A673 (cell line): ENCODE measurements around the gene CLDN14. TPM values are rescaled to one million over a fixed set of nuclear protein-coding genes. Genes with fewer than 3 reads are reported as not detected.

Source experiments
- BruUV-seq: library from RNA; stranded (reverse); fragments of 400-500 nt; replicated peaks from 2 replicates; lab custom pipeline; 2021; lab: Mats Ljungman, UMichigan
- CTCF ChIA-PET: fragments of 300-600 bp; sonication (Branson Sonifier 250); formaldehyde crosslinking; loops from one replicate; lab custom pipeline; 2022; ENCODE audit warnings: antibody characterized with exemption; lab: Charles Lee
- POLR2A ChIA-PET: fragments of 300-600 bp; sonication (Branson Sonifier 250); formaldehyde crosslinking; loops from one replicate; lab custom pipeline; 2022; ENCODE audit warnings: antibody characterized with exemption; ENCODE audit not compliant: low non-redundant PET; lab: Charles Lee
- DNase-seq: peaks from one replicate; pipeline ENCODE4 v3.0.0-alpha.2; 2015; ENCODE audit warnings: low spot score
- H3K27ac ChIP-seq: fragments of 200-600 bp; sonication (generic); 2 replicates; pipeline ENCODE4 v1.5.1; 2016; ENCODE audit warnings: mixed run types, low read depth, mild to moderate bottlenecking, mixed read lengths, antibody characterized with exemption, low read length; ENCODE audit not compliant: poor library complexity, severe bottlenecking
- H3K27me3 ChIP-seq: fragments of 200-600 bp; sonication (generic); replicated peaks from 2 replicates; pipeline ENCODE4 v1.6.1; 2017; ENCODE audit warnings: mixed run types, low read depth, mild to moderate bottlenecking, mixed read lengths, antibody characterized with exemption, low read length; ENCODE audit not compliant: insufficient read depth, poor library complexity
- H3K36me3 ChIP-seq: fragments of 200-600 bp; sonication (generic); 2 replicates; pipeline ENCODE4 v1.6.1; 2016; ENCODE audit warnings: mixed run types, mild to moderate bottlenecking, mixed read lengths, antibody characterized with exemption, low read length; ENCODE audit not compliant: insufficient read depth, poor library complexity, severe bottlenecking
- H3K4me1 ChIP-seq: fragments of 200-600 bp; sonication (generic); 2 replicates; pipeline ENCODE4 v1.6.1; 2017; ENCODE audit warnings: mixed run types, mild to moderate bottlenecking, mixed read lengths, antibody characterized with exemption, low read length; ENCODE audit not compliant: insufficient read depth, poor library complexity, severe bottlenecking
- H3K4me3 ChIP-seq: fragments of 200-600 bp; sonication (generic); 2 replicates; pipeline ENCODE4 v1.5.1; 2016; ENCODE audit warnings: low read depth, mixed run types, mild to moderate bottlenecking, mixed read lengths, low read length; ENCODE audit not compliant: poor library complexity, severe bottlenecking
- H3K9me3 ChIP-seq: fragments of 200-600 bp; sonication (generic); 2 replicates; pipeline ENCODE4 v1.6.1; 2016; ENCODE audit warnings: mixed run types, low read depth, mild to moderate bottlenecking, mixed read lengths, antibody characterized with exemption, low read length; ENCODE audit not compliant: poor library complexity, severe bottlenecking
- EZH2 ChIP-seq: fragments of 200-600 bp; sonication (generic); IDR thresholded peaks from 2 replicates; pipeline ENCODE4 v1.6.1; 2017; ENCODE audit warnings: borderline replicate concordance, low read depth, mild to moderate bottlenecking, mixed read lengths, antibody characterized with exemption, low read length; ENCODE audit not compliant: poor library complexity, severe bottlenecking
- intact Hi-C: fragments of 100-400 bp; cut with micrococcal nuclease; formaldehyde crosslinking; loops from one replicate; pipeline ENCODE4 v1.10.0; 2022; ENCODE audit not compliant: unreplicated experiment
- total RNA-seq: library from RNA; stranded (reverse); gene quantifications from 2 replicates; pipeline ENCODE4 v1.2.3, GENCODE V29; 2021
- TF ChIP-seq, protein P1 (sequence below): fragments of 300-800, 200-600 bp; sonication (generic); conservative IDR thresholded peaks from 2 replicates; pipeline ENCODE4 v1.5.1; 2017; ENCODE audit warnings: low read depth, mild to moderate bottlenecking, antibody characterized with exemption, low read length, moderate library complexity, mixed read lengths

The CLDN14 gene
- total RNA-seq, 1 experiment from 2014 or later, result not detected

DNA sequence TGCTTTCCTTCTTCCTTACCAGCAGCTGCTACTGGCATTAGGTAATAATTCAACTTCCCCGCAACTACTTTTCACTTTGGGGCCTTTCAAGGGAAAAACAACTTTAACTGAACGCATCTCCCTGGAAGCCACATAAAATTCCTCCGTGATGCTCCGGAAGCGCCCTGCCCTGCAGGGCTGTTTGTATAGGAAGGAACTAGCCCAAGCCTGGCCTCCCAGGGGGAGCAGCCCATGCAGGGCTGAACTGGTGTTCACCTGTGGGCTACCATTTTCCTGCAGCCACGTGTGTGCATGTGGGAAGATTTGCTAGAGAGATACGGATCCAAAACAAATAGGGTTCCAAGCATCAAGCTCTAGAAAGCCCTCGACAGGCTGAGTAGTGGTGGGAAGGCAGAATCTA lies 14.4 kb downstream of the CLDN14 start:
- TF ChIP-seq EZH2, result no peak
- TF ChIP-seq, protein P1, sequence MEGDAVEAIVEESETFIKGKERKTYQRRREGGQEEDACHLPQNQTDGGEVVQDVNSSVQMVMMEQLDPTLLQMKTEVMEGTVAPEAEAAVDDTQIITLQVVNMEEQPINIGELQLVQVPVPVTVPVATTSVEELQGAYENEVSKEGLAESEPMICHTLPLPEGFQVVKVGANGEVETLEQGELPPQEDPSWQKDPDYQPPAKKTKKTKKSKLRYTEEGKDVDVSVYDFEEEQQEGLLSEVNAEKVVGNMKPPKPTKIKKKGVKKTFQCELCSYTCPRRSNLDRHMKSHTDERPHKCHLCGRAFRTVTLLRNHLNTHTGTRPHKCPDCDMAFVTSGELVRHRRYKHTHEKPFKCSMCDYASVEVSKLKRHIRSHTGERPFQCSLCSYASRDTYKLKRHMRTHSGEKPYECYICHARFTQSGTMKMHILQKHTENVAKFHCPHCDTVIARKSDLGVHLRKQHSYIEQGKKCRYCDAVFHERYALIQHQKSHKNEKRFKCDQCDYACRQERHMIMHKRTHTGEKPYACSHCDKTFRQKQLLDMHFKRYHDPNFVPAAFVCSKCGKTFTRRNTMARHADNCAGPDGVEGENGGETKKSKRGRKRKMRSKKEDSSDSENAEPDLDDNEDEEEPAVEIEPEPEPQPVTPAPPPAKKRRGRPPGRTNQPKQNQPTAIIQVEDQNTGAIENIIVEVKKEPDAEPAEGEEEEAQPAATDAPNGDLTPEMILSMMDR, result no peak
- POLR2A ChIA-PET, result no interaction called here
- no peak overlapping the region for H3K4me3 ChIP-seq
- no peak for DNase-seq
- H3K9me3 ChIP-seq, result no peaks in the 10 kb centered on the region
- no peaks in the 10 kb centered on the region for H3K27me3 ChIP-seq
- H3K36me3 ChIP-seq, result no peaks in the 10 kb centered on the region
- BruUV-seq, result no TSS peak
- peaks cover 5% of the 10 kb centered on the region for H3K4me1 ChIP-seq
- intact Hi-C loops, result no loop called here
- H3K27ac ChIP-seq, result no peak overlapping the region
- CTCF ChIA-PET, result no interaction called here

DNA sequence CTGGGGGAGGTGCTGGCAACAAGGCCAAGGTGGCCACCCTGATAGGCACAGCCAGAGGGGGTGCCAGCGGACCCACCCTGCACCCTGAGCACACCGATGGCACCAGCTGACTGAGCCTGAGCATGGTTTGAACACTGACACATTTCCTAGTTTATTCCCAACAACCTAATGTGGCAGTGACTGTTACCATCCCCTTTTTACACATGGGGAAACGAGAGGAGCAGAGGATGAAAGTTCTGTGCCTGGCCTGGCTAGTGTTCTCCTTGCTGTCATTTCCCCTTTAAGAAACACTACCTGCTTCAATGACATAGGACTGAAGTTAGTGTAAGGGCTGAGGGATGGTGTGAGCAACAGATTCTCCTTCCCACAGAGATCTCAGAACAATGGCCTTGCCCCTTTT lies 15.3 kb downstream of the CLDN14 start:
- Histone ChIP-seq H3K27me3 (no peaks in the 10 kb centered on the region), H3K27ac (no peak overlapping the region), H3K4me3 (no peak overlapping the region), H3K36me3 (no peaks in the 10 kb centered on the region), H3K9me3 (no peaks in the 10 kb centered on the region), H3K4me1 (no peaks in the 10 kb centered on the region)
- no peak for DNase-seq
- intact Hi-C loops, result no loop called here
- BruUV-seq, result no TSS peak
- POLR2A ChIA-PET, result no interaction called here
- CTCF ChIA-PET, result no interaction called here
- TF ChIP-seq, protein P1, result no peak
- no peak for TF ChIP-seq EZH2

DNA sequence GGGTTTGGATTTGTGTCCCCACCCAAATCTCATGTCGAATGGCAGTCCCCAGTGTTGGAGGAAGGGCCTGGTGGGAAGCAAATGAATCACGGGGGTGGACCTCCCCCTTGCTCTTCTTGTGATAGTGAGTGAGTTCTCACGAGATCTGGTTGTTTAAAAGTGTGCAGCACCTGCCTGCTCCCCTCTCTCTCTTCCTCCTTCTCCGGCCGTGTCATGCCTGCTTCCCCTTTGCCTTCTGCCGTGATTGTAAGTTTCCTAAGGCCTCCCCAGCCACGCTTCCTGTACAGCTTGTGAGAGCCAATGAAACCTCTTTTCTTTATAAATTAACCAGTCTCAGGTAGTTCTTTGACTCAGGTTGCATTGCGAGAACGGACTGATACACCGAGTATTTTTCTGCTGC lies 15.9 kb downstream of the CLDN14 start:
- no TSS peak for BruUV-seq
- no peak for DNase-seq
- H3K36me3 ChIP-seq, result no peaks in the 10 kb centered on the region
- no peak for TF ChIP-seq EZH2
- TF ChIP-seq, protein P1, result no peak
- H3K9me3 ChIP-seq, result no peaks in the 10 kb centered on the region
- intact Hi-C loops, result no loop called here
- ChIA-PET CTCF (no interaction called here), POLR2A (no interaction called here)
- no peaks in the 10 kb centered on the region for H3K27me3 ChIP-seq
- H3K27ac ChIP-seq, result no peak overlapping the region
- no peak overlapping the region for H3K4me3 ChIP-seq
- H3K4me1 ChIP-seq, result no peaks in the 10 kb centered on the region
